Gastroesophageal sphincter (tissue), 4 donors: Measurements from ENCODE around the gene HS1BP3. TPM values are rescaled to one million over a fixed set of nuclear protein-coding genes. Genes with fewer than 3 reads are reported as not detected.

Source experiments
- ATAC-seq: fragments of 150-250 bp; one replicate; pipeline ENCODE4 v1.9.1; 2016; ENCODE audit warnings: mild to moderate bottlenecking, moderate library complexity
- H3K27ac ChIP-seq, 4 donors: fragments of 200-600 bp; sonication (generic) in 3 of 4; 1 replicate in 3 of 4; 2 replicates in 1 of 4; pipeline ENCODE4 v1.5.1; 2016 to 2019
- H3K27me3 ChIP-seq: fragments of 200-600 bp; sonication (generic); one replicate; pipeline ENCODE4 v1.5.1; 2019
- H3K36me3 ChIP-seq, 2 donors: fragments of 200-600 bp; sonication (generic); one replicate each; pipeline ENCODE4 v1.5.1; 2019; ENCODE audit warnings: control low read depth in 1 of 2
- H3K4me1 ChIP-seq, 3 donors: fragments of 200-600 bp; sonication (generic); 1 replicate in 2 of 3; 2 replicates in 1 of 3; pipeline ENCODE4 v1.5.1; 2016 to 2019; ENCODE audit warnings: control low read depth in 2 of 3
- H3K4me3 ChIP-seq, 2 donors: fragments of 200-600 bp; sonication (generic); one replicate each; pipeline ENCODE4 v1.5.1; 2019; ENCODE audit warnings: mild to moderate bottlenecking in 1 of 2, moderate library complexity in 1 of 2
- H3K9me3 ChIP-seq, 3 donors: fragments of 200-600 bp; sonication (generic); one replicate each; pipeline ENCODE4 v1.5.1; 2017 to 2019; ENCODE audit warnings: control low read depth in 2 of 3
- CTCF ChIP-seq, 4 experiments: fragments of 200-600 bp in 2 of 4; fragments of 450-650 bp in 2 of 4; sonication (generic) in 1 of 4; IDR thresholded peaks; one replicate each; pipeline ENCODE4 v1.5.1; 2017 to 2019; ENCODE audit warnings: antibody characterized with exemption in 4 of 4, mild to moderate bottlenecking in 2 of 4, moderate library complexity in 2 of 4
- EP300 ChIP-seq: sonication (generic); formaldehyde crosslinking; IDR thresholded peaks from one replicate; pipeline ENCODE4 v1.6.1; 2017; ENCODE audit warnings: antibody characterized with exemption, mild to moderate bottlenecking
- POLR2A ChIP-seq, 2 donors: fragments of 450-650 bp; IDR thresholded peaks; one replicate each; pipeline ENCODE4 v1.6.1; 2017; ENCODE audit warnings: antibody characterized with exemption in 2 of 2, mild to moderate bottlenecking in 2 of 2, moderate library complexity in 1 of 2
- POLR2AphosphoS5 ChIP-seq: sonication (generic); formaldehyde crosslinking; IDR thresholded peaks from one replicate; pipeline ENCODE4 v1.6.1; 2017; ENCODE audit warnings: antibody characterized with exemption
- WGBS, 2 donors: methylation state at CpG; one replicate each; pipeline ENCODE4 v1.1.5; 2018; ENCODE audit warnings: low coverage in 1 of 2; 5-methylcytosine and 5-hydroxymethylcytosine counted together
- total RNA-seq, 4 donors: library from RNA; depleted of rRNA; stranded (reverse); fragments of >200 nt; gene quantifications; one replicate each; pipeline ENCODE4 v1.1.0, GENCODE V29; 2016

HS1BP3 gene
- total RNA-seq, 4 donors from 2014 or later, result 42.8 to 89.1 (median 61.4) TPM

GRCh38 chr2:20629181-20629580 is 21.7 kb downstream of the HS1BP3 start:
- Histone ChIP-seq H3K9me3 (no peaks in the 10 kb centered on the region), H3K36me3 (peaks cover 0 to 21% of the 10 kb centered on the region in 2 donors), H3K4me1 (peaks cover 2 to 96% (median 28%) of the 10 kb centered on the region in 3 donors), H3K27me3 (no peaks in the 10 kb centered on the region), H3K4me3 (no peak overlapping the region), H3K27ac (peak overlapping the region in 3 of 4 donors; percentile 66 to 99 (median 99))
- ATAC-seq, result no peak
- WGBS, 2 donors, result 69% methylated on average over 3 of the region's 6 CpGs; no CpG with 5 or more reads in 1 of the 2 donors
- TF ChIP-seq POLR2AphosphoS5, result no peak
- no peak for TF ChIP-seq CTCF (IDR thresholded peaks at IDR 0.05)
- TF ChIP-seq POLR2A (IDR thresholded peaks at IDR 0.05), result no peak
- TF ChIP-seq EP300, result no peak

- Histone ChIP-seq H3K4me3 (no peak overlapping the region), H3K27ac (peak overlapping the region in 2 of 4 donors; percentile 99), H3K27me3 (no peaks in the 10 kb centered on the region), H3K36me3 (peaks cover 0 to 34% of the 10 kb centered on the region in 2 donors), H3K4me1 (peaks cover 2 to 95% (median 23%) of the 10 kb centered on the region in 3 donors), H3K9me3 (no peaks in the 10 kb centered on the region)
- WGBS, 2 donors, result 78 to 100% methylated on average over 1 to 6 of the region's 16 CpGs
- ATAC-seq, result no peak
- TF ChIP-seq CTCF (IDR thresholded peaks at IDR 0.05), result no peak
- TF ChIP-seq POLR2A (IDR thresholded peaks at IDR 0.05), result no peak
- no peak for TF ChIP-seq POLR2AphosphoS5
- no peak for TF ChIP-seq EP300
Measured at GRCh38 chr2:20627712-20628380, 23.1 kb downstream of the HS1BP3 start.

- H3K4me1 ChIP-seq, result peaks cover 2 to 94% (median 23%) of the 10 kb centered on the region in 3 donors
- H3K9me3 ChIP-seq, result no peaks in the 10 kb centered on the region
- peaks cover 0 to 44% of the 10 kb centered on the region in 2 donors for H3K36me3 ChIP-seq
- no peak for TF ChIP-seq EP300
- no peak for TF ChIP-seq POLR2AphosphoS5
- TF ChIP-seq POLR2A (IDR thresholded peaks at IDR 0.05), result no peak
- TF ChIP-seq CTCF (IDR thresholded peaks at IDR 0.05), result no peak
- WGBS, 2 donors, result 70% methylated on average over 4 of the region's 20 CpGs; no CpG with 5 or more reads in 1 of the 2 donors
- ATAC-seq, result no peak
- no peak overlapping the region for H3K4me3 ChIP-seq
- no peaks in the 10 kb centered on the region for H3K27me3 ChIP-seq
- peak overlapping the region in 3 of 4 donors; percentile 98 to 99 (median 99) for H3K27ac ChIP-seq
Measured at GRCh38 chr2:20626698-20627513, 24.0 kb downstream of the HS1BP3 start.

GRCh38 chr2:20626392-20626697 is 24.6 kb downstream of the HS1BP3 start:
- no peak for ATAC-seq
- Histone ChIP-seq H3K36me3 (peaks cover 0 to 49% of the 10 kb centered on the region in 2 donors), H3K4me3 (no peak overlapping the region), H3K27ac (peak overlapping the region in 3 of 4 donors; percentile 98 to 99 (median 99)), H3K9me3 (no peaks in the 10 kb centered on the region), H3K27me3 (no peaks in the 10 kb centered on the region), H3K4me1 (peaks cover 2 to 94% (median 23%) of the 10 kb centered on the region in 3 donors)
- 92% methylated on average over 2 of the region's 2 CpGs; no CpG with 5 or more reads in 1 of the 2 donors for WGBS, 2 donors
- no peak for TF ChIP-seq POLR2AphosphoS5
- TF ChIP-seq CTCF (IDR thresholded peaks at IDR 0.05), result no peak
- no peak for TF ChIP-seq EP300
- TF ChIP-seq POLR2A (IDR thresholded peaks at IDR 0.05), result no peak
